ENCODE measurements around the gene GSTO1.

DNA sequence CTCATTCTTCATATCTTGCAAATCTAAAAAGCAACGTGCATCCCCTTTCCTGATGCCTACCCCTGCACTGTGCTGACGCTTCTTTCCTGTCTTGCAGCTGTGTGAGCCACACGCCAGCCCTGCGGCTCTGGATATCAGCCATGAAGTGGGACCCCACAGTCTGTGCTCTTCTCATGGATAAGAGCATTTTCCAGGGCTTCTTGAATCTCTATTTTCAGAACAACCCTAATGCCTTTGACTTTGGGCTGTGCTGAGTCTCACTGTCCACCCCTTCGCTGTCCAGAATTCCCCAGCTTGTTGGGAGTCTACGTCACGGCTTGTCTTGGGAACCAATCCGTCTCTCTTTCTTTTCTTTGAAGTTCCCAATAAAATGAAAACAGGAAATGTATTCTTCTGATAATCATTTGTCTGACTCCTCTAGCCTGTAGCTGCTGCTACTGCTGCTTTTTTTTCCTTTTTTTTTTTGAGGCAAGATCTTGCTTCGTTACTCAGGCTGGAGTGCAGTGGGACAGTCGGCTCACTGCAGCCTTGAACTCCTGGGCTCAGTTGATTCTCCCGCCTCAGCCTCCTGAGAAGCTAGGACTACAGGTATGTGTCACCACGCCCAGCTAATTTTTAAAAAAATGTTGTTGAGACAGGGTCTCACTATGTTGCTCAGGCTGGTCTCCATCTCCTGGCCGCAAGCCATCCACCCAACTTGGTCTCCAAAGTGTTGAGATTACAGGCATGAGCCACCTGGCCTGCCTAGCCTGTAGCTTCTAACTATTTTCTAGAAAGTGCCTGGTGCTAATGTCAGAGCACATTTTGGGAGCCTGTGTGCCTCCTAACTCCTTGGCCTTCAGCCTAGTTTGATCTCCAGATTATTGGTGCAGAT is 44.6 kb downstream of the GSTO1 start:
- TF ChIP-seq POLR2A (IDR thresholded peaks at IDR 0.05), result no peak
- TF ChIP-seq, protein P1, sequence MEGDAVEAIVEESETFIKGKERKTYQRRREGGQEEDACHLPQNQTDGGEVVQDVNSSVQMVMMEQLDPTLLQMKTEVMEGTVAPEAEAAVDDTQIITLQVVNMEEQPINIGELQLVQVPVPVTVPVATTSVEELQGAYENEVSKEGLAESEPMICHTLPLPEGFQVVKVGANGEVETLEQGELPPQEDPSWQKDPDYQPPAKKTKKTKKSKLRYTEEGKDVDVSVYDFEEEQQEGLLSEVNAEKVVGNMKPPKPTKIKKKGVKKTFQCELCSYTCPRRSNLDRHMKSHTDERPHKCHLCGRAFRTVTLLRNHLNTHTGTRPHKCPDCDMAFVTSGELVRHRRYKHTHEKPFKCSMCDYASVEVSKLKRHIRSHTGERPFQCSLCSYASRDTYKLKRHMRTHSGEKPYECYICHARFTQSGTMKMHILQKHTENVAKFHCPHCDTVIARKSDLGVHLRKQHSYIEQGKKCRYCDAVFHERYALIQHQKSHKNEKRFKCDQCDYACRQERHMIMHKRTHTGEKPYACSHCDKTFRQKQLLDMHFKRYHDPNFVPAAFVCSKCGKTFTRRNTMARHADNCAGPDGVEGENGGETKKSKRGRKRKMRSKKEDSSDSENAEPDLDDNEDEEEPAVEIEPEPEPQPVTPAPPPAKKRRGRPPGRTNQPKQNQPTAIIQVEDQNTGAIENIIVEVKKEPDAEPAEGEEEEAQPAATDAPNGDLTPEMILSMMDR (IDR thresholded peaks at IDR 0.05), result no peak
